ENCODE measurements around the gene GBX1. TPM values are rescaled to one million over a fixed set of nuclear protein-coding genes. Genes with fewer than 3 reads are reported as not detected.

Gene GBX1
- total RNA-seq, 2 experiments from 2014 or later: not detected

DNA sequence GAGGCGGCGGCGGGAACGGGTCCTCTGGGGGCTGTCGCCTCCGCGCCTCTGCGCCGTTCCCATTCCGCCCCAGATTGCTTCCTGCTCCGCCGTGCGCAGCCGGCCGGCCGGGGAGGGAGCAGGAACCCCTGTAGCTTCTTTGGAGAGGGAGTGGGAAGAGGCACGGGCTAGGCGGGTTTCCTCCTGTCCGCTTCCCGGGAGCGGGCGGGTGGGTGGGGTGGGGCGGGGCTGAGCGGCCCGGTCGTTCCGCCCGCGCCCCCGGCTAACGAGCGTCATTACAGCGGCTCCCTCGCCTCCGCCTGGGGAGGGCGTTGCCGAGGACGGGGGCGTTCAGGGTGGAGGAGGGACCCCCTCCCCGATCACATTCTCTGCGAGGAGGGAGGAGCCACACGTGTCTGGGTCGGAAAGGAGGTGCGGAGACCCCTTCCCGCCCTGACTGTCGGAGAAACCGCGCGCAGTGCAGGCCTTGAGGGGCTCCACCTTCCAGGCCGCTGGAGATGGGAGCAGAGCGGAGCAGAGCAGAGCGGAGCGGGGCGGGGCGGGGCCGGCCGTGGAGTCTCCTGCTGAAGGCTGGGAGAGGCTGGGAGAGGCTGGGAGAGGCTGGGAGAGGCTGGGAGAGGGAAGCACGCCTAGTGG lies 41.5 kb downstream of the GBX1 start:
- CTCF ChIA-PET: no interaction called here
- Mint-ChIP-seq H3K4me3 (no peak overlapping the region), H3K4me1 (ENCODE audit: low read depth) (peaks cover 4% of the 10 kb centered on the region), H3K36me3 (ENCODE audit: low read depth) (peaks cover 8% of the 10 kb centered on the region), H3K27me3 (ENCODE audit: low read depth) (no peaks in the 10 kb centered on the region), H3K9me3 (no peaks in the 10 kb centered on the region), H3K27ac (no peak overlapping the region)
- DNase-seq: no peak
- intact Hi-C loops (cut with micrococcal nuclease): no loop called here

DNA sequence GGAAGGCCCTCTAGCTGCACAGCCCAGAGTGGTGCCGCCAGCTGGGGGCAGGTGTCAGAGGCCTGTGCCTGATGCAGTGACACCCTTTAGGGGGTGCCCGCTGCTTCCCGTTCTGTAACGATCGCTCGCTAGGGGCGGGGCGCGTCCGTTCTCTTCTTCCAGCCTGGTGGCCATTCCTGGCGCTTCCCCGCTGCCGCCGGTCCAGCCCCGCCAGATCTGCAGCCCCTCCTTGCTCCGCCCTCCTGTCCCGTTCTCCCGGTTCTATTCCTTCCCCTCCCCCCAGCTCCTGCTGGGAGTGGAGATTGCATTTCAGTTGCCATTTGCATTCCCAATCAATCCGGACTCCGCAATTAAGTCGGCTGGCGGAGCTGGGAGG lies 42.0 kb downstream of the GBX1 start:
- H3K36me3 Mint-ChIP-seq (ENCODE audit: low read depth): peaks cover 8% of the 10 kb centered on the region
- no peaks in the 10 kb centered on the region for H3K9me3 Mint-ChIP-seq
- DNase-seq: no peak
- H3K4me3 Mint-ChIP-seq: no peak overlapping the region
- CTCF ChIA-PET: no interaction called here
- peaks cover 4% of the 10 kb centered on the region for H3K4me1 Mint-ChIP-seq (ENCODE audit: low read depth)
- no peak overlapping the region for H3K27ac Mint-ChIP-seq
- intact Hi-C loops (cut with micrococcal nuclease): no loop called here
- H3K27me3 Mint-ChIP-seq (ENCODE audit: low read depth): no peaks in the 10 kb centered on the region

DNA sequence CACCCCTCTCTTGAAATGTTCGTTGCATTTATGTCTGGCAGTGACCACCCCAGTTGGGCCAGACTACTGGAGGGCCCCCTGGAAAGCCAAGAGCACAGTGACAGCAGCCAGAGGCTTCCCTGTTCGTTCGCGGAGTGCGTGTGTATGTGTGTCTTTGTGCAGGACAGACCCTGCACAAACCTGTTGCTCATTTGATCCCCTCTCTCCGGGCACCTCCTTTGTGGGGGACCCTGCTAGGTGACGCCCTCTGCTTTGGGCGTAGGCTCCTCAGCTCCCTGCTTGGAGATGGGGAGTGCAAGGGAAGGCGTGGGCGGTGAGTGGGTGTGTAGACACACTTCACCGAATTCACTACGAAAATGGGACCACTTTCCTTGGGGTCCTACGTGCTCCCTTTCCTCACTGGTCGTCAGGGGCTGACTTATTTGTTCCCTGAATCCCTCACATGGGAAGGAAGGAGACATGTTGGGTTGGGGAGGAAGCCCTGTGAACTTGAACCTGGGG lies 42.5 kb downstream of the GBX1 start:
- H3K4me3 Mint-ChIP-seq: no peak overlapping the region
- H3K27ac Mint-ChIP-seq: no peak overlapping the region
- CTCF ChIA-PET: interaction anchor here (1.0 to 2.1 kb wide), 7 partner anchors 13 to 184 kb away, joined by 3 to 17 read pairs (median 4); no protein-coding TSS in a partner anchor
- peaks cover 4% of the 10 kb centered on the region for H3K4me1 Mint-ChIP-seq (ENCODE audit: low read depth)
- intact Hi-C loops (cut with micrococcal nuclease): loop anchor here (1.0 kb wide), 3 partner anchors 47 to 178 kb away; no protein-coding TSS in a partner anchor
- DNase-seq: no peak
- no peaks in the 10 kb centered on the region for H3K9me3 Mint-ChIP-seq
- H3K36me3 Mint-ChIP-seq (ENCODE audit: low read depth): peaks cover 8% of the 10 kb centered on the region
- H3K27me3 Mint-ChIP-seq (ENCODE audit: low read depth): no peaks in the 10 kb centered on the region

DNA sequence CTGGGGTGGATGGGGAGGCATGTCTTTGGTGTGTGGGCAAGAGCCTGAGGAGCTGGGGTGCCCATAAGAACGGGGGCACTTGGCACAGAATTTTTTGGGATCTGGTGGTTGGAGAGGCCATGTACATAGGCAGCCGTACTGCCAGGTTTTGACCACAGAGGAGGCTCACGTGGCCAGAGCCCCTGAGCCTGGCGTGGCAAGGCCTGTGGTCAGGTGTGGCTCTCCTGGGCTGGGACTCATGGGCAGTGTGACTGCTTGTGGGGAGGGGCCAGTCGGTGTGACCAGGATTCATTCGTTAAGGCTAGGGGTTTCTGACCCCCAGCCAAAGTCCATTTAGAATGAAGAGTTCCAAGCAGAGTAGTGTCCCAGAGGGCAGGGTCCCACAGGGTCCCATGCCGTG lies 43.0 kb downstream of the GBX1 start:
- CTCF ChIA-PET: interaction anchor here (0.7 to 2.1 kb wide), 27 partner anchors 9 to 230 kb away, joined by 3 to 17 read pairs (median 4); no protein-coding TSS in a partner anchor
- no peak for DNase-seq
- Mint-ChIP-seq H3K9me3 (no peaks in the 10 kb centered on the region), H3K4me1 (ENCODE audit: low read depth) (peaks cover 4% of the 10 kb centered on the region), H3K36me3 (ENCODE audit: low read depth) (peaks cover 8% of the 10 kb centered on the region), H3K27ac (no peak overlapping the region), H3K4me3 (no peak overlapping the region), H3K27me3 (ENCODE audit: low read depth) (no peaks in the 10 kb centered on the region)
- intact Hi-C loops (cut with micrococcal nuclease): loop anchor here (1.0 kb wide), 3 partner anchors 48 to 179 kb away; no protein-coding TSS in a partner anchor

DNA sequence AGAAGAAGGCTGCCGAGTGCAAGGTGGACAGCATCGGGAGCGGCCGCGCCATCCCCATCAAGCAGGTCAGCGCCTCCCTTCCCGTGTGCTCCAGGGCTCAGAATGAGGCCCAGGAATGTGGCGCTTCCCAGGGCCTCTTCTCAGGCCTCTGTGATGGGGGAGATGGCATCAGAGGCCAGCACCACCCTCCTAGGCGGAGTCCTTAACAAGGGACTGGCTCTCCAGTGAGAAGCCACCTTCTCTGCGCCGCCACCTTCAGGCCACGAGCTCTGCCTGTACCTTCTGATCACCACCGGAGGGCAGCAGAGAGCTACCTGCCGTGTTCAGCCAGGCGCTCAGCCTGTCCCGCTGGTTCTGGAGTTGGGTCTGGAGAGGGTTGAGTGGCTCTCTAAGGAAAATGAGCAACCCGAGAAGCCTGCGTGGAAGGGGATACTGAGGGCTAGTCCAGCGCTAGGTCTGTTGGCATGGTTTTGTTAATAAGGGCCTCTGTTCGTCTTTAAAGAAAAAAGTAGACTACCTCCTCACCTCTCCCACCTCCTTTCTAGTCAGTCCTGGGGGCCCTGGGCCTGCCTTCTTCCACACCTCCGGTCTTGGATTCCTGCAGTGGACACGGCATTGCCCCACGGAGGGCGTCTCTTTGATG lies 43.6 kb downstream of the GBX1 start:
- peaks cover 8% of the 10 kb centered on the region for H3K36me3 Mint-ChIP-seq (ENCODE audit: low read depth)
- CTCF ChIA-PET: interaction anchor here (0.7 to 2.1 kb wide), 28 partner anchors 9 to 230 kb away, joined by 3 to 17 read pairs (median 4); no protein-coding TSS in a partner anchor
- no peak overlapping the region for H3K27ac Mint-ChIP-seq
- H3K9me3 Mint-ChIP-seq: no peaks in the 10 kb centered on the region
- peaks cover 4% of the 10 kb centered on the region for H3K4me1 Mint-ChIP-seq (ENCODE audit: low read depth)
- intact Hi-C loops (cut with micrococcal nuclease): loop anchor here (1.0 kb wide), 3 partner anchors 48 to 179 kb away; no protein-coding TSS in a partner anchor
- no peak overlapping the region for H3K4me3 Mint-ChIP-seq
- peak; percentile 89 for DNase-seq
- H3K27me3 Mint-ChIP-seq (ENCODE audit: low read depth): no peaks in the 10 kb centered on the region

DNA sequence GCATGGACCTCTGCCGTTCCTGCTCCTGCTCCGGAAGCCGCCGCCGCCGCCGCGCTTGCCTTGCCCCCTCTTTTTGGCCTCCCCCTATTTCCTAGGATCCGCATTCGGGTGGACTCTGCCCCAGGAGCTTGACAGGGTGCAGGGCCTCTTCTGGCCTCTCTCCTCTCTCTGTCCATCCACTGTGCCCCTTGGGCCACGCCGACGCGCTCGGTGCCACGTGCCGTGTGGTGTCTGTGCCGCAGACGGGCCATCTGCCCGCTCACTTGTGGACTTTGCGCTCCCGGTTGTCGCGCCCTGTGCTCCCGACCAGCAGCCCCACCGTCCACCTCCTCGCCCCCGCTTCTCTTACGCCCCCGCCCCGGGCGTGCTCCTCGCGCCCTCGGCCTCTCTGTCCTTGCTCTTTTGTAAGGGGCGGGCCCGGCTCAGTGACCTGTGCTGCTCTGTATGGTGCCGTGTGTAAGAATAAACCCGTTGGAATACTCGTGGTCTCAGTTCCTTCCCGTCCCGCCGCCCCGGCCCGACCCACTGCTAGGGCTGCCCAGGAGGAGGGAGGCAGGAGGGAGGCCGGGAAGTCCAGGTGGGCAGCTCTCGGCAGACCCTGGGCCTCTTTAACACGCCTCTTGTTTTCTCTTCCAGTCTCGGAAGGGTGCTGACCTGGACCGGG lies 44.2 kb downstream of the GBX1 start:
- H3K36me3 Mint-ChIP-seq (ENCODE audit: low read depth): peaks cover 8% of the 10 kb centered on the region
- H3K9me3 Mint-ChIP-seq: no peaks in the 10 kb centered on the region
- DNase-seq: no peak
- CTCF ChIA-PET: interaction anchor here (0.7 to 2.1 kb wide), 25 partner anchors 8 to 229 kb away, joined by 3 to 17 read pairs (median 4); no protein-coding TSS in a partner anchor
- peaks cover 7% of the 10 kb centered on the region for H3K4me1 Mint-ChIP-seq (ENCODE audit: low read depth)
- H3K27ac Mint-ChIP-seq: no peak overlapping the region
- no peak overlapping the region for H3K4me3 Mint-ChIP-seq
- no peaks in the 10 kb centered on the region for H3K27me3 Mint-ChIP-seq (ENCODE audit: low read depth)
- intact Hi-C loops (cut with micrococcal nuclease): no loop called here

DNA sequence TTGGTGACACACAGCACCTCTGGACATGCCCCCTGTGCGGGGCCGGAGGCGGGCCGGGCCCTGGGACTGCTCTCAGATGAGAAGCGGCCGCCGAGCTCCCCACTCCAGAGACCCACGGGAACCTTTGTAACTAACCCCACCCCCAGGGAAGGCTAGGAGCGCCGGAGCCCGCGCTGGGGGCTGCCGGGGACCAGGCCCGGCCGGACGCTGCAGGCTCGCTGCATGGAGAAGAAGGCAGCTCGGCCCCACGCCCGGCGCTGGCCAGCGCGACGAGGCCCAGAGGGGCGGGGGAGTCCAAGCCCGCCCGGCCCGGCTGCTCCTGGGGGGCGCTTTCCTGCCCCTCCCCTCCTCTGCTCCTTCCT lies 44.7 kb downstream of the GBX1 start:
- Mint-ChIP-seq H3K36me3 (ENCODE audit: low read depth) (peaks cover 10% of the 10 kb centered on the region), H3K4me1 (ENCODE audit: low read depth) (peaks cover 7% of the 10 kb centered on the region), H3K4me3 (no peak overlapping the region), H3K27ac (no peak overlapping the region), H3K9me3 (no peaks in the 10 kb centered on the region), H3K27me3 (ENCODE audit: low read depth) (no peaks in the 10 kb centered on the region)
- CTCF ChIA-PET: interaction anchor here (1.5 to 2.1 kb wide), 2 partner anchors 179 to 182 kb away, joined by 5 to 17 read pairs; no protein-coding TSS in a partner anchor
- DNase-seq: no peak
- intact Hi-C loops (cut with micrococcal nuclease): no loop called here

DNA sequence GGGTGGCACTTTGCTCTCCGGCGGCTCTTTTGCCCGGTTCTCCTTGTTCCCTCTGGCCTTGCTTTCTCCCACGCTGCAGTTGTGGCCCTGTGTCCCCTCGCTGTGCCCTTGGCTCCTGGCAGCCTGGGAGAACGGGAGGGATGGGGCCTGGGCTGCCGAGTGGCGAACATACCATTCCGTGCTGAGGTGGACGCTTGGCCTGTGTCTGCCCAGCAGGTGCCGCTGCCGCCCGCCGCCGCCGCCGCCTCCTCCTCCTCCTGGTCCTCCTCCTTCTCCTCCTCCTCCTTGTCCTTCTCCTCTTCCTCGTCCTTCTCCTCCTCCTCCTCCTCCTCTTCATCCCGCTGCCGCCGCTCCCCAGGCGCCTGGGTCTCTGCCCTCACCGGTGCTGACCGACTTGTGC lies 45.2 kb downstream of the GBX1 start:
- H3K27ac Mint-ChIP-seq: no peak overlapping the region
- H3K4me1 Mint-ChIP-seq (ENCODE audit: low read depth): peaks cover 9% of the 10 kb centered on the region
- no peak overlapping the region for H3K4me3 Mint-ChIP-seq
- no peaks in the 10 kb centered on the region for H3K9me3 Mint-ChIP-seq
- H3K36me3 Mint-ChIP-seq (ENCODE audit: low read depth): peaks cover 10% of the 10 kb centered on the region
- CTCF ChIA-PET: no interaction called here
- intact Hi-C loops (cut with micrococcal nuclease): no loop called here
- H3K27me3 Mint-ChIP-seq (ENCODE audit: low read depth): no peaks in the 10 kb centered on the region
- no peak for DNase-seq

DNA sequence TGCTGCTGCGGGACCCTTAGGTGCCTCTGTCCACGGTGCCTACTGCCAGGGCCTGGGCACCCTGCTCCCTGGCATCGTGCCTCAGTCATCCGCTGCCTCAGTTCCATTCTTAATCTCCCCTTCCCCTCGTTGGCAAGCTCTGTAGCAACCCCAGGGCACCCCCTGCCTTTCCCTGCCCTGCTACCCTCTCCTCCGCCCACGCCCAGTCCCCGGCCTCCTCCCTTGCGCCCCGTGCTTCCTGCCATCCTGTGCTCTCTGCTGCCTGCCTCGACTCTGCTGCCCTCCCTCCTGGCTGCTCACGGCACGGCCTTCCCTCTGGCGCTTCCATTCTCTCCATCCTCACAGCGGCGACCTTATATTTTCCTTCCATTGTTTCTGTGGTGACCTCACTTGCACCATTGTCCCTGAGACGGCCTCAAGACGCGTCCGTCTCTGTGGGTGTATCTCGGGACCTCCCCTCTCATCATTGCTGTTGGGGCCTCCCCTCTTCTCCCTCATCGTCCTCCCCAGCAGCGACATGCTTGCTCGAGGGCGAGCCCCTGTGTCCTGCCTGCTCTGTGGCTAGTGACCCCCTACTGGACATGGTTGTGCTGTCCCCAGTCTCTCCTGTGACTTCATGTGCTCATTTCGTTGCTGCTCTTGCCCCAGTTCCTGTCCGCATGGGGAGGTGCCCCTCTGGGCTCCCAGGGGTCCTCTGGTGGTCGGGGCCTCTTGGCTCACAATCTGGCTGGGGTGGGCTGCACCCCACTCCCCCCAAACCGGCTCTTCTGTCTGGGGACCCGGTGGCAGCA lies 45.9 kb downstream of the GBX1 start:
- no peak overlapping the region for H3K27ac Mint-ChIP-seq
- no peaks in the 10 kb centered on the region for H3K9me3 Mint-ChIP-seq
- H3K27me3 Mint-ChIP-seq (ENCODE audit: low read depth): no peaks in the 10 kb centered on the region
- CTCF ChIA-PET: interaction anchor here (0.8 kb wide), 1 partner anchor 11 kb away, joined by 3 read pairs; no protein-coding TSS in a partner anchor
- intact Hi-C loops (cut with micrococcal nuclease): no loop called here
- DNase-seq: no peak
- H3K36me3 Mint-ChIP-seq (ENCODE audit: low read depth): peaks cover 10% of the 10 kb centered on the region
- H3K4me1 Mint-ChIP-seq (ENCODE audit: low read depth): peaks cover 12% of the 10 kb centered on the region
- H3K4me3 Mint-ChIP-seq: no peak overlapping the region

DNA sequence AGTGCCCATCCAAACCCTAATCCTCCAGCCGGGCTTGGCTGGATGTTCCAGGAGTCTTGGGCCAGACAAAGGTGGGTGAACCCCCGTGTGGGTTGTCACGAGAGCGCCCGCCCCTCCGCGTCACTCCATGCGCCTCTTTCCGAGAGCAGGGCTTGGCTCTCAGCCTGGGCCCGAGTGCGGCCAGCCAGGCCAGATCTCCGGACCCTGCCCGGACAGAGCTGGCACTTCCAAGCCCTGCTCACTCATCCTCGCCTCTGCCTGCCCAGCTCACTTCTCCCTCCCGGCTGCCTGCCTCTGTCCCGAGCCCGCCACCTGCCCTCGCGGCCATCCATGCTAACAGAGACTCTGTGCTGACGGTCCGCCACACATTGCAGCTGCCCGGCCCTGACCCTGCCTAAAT lies 46.6 kb downstream of the GBX1 start:
- DNase-seq: no peak
- no peaks in the 10 kb centered on the region for H3K27me3 Mint-ChIP-seq (ENCODE audit: low read depth)
- CTCF ChIA-PET: interaction anchor here (0.8 to 1.4 kb wide), 3 partner anchors 10 to 183 kb away, joined by 3 read pairs; no protein-coding TSS in a partner anchor
- H3K9me3 Mint-ChIP-seq: no peaks in the 10 kb centered on the region
- no peak overlapping the region for H3K4me3 Mint-ChIP-seq
- peaks cover 12% of the 10 kb centered on the region for H3K4me1 Mint-ChIP-seq (ENCODE audit: low read depth)
- peaks cover 10% of the 10 kb centered on the region for H3K36me3 Mint-ChIP-seq (ENCODE audit: low read depth)
- intact Hi-C loops (cut with micrococcal nuclease): no loop called here
- no peak overlapping the region for H3K27ac Mint-ChIP-seq

DNA sequence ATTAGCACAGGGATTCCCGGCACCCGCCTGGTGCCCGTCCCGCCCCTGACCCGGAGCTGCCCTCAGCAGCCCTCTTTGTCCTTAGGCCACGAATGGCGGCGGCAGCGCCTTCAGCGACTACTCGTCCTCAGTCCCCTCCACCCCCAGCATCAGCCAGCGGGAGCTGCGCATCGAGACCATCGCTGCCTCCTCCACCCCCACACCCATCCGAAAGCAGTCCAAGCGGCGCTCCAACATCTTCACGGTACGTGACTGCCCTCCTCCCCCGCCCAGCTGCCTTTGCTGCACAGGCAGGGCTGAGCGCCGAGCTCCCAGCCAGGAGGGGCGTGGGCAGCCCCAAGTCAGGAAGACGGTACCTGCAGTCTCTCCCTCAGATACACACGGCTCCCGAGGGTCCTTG lies 47.6 kb downstream of the GBX1 start:
- Mint-ChIP-seq H3K4me1 (ENCODE audit: low read depth) (peaks cover 12% of the 10 kb centered on the region), H3K27me3 (ENCODE audit: low read depth) (no peaks in the 10 kb centered on the region), H3K36me3 (ENCODE audit: low read depth) (peaks cover 10% of the 10 kb centered on the region), H3K9me3 (no peaks in the 10 kb centered on the region), H3K27ac (no peak overlapping the region), H3K4me3 (no peak overlapping the region)
- intact Hi-C loops (cut with micrococcal nuclease): no loop called here
- CTCF ChIA-PET: interaction anchor here (0.7 to 1.4 kb wide), 5 partner anchors 11 to 184 kb away, joined by 3 to 5 read pairs (median 3); no protein-coding TSS in a partner anchor
- no peak for DNase-seq

DNA sequence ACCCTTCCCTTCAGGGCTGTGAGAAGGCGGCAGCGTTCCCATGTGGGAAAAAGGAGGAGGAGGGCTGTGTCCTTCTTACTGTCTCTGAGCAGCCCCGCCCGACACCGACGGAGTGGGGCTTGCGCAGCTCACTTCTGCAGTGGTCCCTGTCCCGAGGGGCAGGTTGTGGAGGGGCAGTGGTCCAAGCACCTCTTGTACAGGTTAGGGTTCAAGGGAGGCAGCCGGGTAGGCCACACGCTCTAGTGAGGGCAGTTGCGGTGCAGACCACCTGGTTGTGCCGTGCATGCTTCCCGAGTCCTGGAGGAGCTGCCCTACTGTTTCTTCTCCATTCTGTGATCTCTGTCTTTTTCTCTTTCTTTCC lies 48.5 kb downstream of the GBX1 start:
- H3K27me3 Mint-ChIP-seq (ENCODE audit: low read depth): peaks cover 2% of the 10 kb centered on the region
- no peak overlapping the region for H3K4me3 Mint-ChIP-seq
- no peak overlapping the region for H3K27ac Mint-ChIP-seq
- no peaks in the 10 kb centered on the region for H3K9me3 Mint-ChIP-seq
- intact Hi-C loops (cut with micrococcal nuclease): no loop called here
- peaks cover 9% of the 10 kb centered on the region for H3K36me3 Mint-ChIP-seq (ENCODE audit: low read depth)
- CTCF ChIA-PET: interaction anchor here (1.2 to 1.3 kb wide), 2 partner anchors 10 to 11 kb away, joined by 4 to 5 read pairs; no protein-coding TSS in a partner anchor
- H3K4me1 Mint-ChIP-seq (ENCODE audit: low read depth): peaks cover 12% of the 10 kb centered on the region
- no peak for DNase-seq
